ENCODE data around the gene CEACAM6. TPM values are rescaled to one million over a fixed set of nuclear protein-coding genes. Genes with fewer than 3 reads are reported as not detected.

Gene CEACAM6
- total and polyA plus RNA-seq, 9 of the 15 experiments (the other 6 are each of a cell fraction or from before 2014, with no cell fraction given): 0.24 TPM; not detected in 8

DNA sequence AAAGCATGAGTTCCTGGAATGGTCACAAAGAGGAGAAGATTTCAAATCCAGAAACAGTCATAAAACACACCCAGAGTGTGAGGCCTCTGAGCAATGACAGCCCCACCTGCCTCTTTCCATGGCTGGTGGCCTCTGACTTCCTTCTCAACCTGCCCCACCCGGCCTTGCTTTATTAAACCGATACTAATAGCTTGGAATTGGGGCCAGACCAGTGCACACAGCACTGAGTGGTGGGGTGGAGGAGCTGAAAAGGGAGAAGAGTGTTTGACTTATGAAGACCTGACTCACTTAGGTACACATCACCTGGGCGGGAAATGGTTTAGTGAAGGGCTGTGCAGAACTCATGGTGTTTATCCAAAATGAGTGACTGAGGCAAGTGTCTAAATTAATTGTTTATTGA, 20.7 kb upstream of the CEACAM6 start:
- intact Hi-C loops (cut with micrococcal nuclease): no loop called here
- DNase-seq (ENCODE audit: extremely low read depth in 1 of 4, low spot score in 3 of 4): no peak
- Histone ChIP-seq H3K9ac (ENCODE audit: insufficient read depth in 1 of 2, low read depth in 2 of 2, low read length in 2 of 2) (no peak overlapping the region), H3K27me3 (ENCODE audit: control insufficient read depth in 2 of 2, insufficient read depth in 2 of 2, low read length in 2 of 2) (peaks cover 6 to 8% of the 10 kb centered on the region in 2 experiments; a peak in 2 of 5 replicates), H3K36me3 (ENCODE audit: control insufficient read depth, insufficient read depth, low read length) (no peaks in the 10 kb centered on the region), H3K27ac (ENCODE audit: extremely low read depth, low read depth, low read length) (no peak overlapping the region), H2AFZ (ENCODE audit: low read depth, low read length) (no peak overlapping the region), H3K4me3 (no peak overlapping the region), H3K9me3 (replicated peaks; ENCODE audit: control insufficient read depth, insufficient read depth, low read depth, low read length) (no peaks in the 10 kb centered on the region), H3K9me1 (ENCODE audit: control insufficient read depth, insufficient read depth, low read length) (no peaks in the 10 kb centered on the region), H3K4me2 (ENCODE audit: insufficient read depth, low read length) (no peak overlapping the region), H4K20me1 (replicated peaks; ENCODE audit: control insufficient read depth, insufficient read depth, low read length) (no peaks in the 10 kb centered on the region), H3K79me2 (ENCODE audit: control insufficient read depth, insufficient read depth, low read length) (no peaks in the 10 kb centered on the region), H3K4me1 (replicated peaks in 1 of 2; ENCODE audit: control insufficient read depth in 2 of 2, insufficient read depth in 2 of 2, low read length in 2 of 2) (no peaks in the 10 kb centered on the region)
- no peak for ATAC-seq
- BruUV-seq (replicated peaks): no TSS peak
- FAIRE-seq: no peak
- 0% methylated on average over 3 of the region's 3 CpGs for WGBS (ENCODE audit: insufficient coverage, low coverage, missing lambda C conversion rate)
- ChIA-PET CTCF (ENCODE audit: low intra/inter-chr PET ratio) (no interaction called here), POLR2A (interaction anchor here (0.6 kb wide), 1 partner anchor 35 kb away, joined by 3 read pairs; no protein-coding TSS in a partner anchor)
- in situ Hi-C loops (cut with MboI): no loop called here
- TF ChIP-seq, protein P1, sequence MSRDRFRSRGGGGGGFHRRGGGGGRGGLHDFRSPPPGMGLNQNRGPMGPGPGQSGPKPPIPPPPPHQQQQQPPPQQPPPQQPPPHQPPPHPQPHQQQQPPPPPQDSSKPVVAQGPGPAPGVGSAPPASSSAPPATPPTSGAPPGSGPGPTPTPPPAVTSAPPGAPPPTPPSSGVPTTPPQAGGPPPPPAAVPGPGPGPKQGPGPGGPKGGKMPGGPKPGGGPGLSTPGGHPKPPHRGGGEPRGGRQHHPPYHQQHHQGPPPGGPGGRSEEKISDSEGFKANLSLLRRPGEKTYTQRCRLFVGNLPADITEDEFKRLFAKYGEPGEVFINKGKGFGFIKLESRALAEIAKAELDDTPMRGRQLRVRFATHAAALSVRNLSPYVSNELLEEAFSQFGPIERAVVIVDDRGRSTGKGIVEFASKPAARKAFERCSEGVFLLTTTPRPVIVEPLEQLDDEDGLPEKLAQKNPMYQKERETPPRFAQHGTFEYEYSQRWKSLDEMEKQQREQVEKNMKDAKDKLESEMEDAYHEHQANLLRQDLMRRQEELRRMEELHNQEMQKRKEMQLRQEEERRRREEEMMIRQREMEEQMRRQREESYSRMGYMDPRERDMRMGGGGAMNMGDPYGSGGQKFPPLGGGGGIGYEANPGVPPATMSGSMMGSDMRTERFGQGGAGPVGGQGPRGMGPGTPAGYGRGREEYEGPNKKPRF (IDR thresholded peaks at IDR 0.05; ENCODE audit: low read depth, low read length): no peak
- TF ChIP-seq, protein P2, sequence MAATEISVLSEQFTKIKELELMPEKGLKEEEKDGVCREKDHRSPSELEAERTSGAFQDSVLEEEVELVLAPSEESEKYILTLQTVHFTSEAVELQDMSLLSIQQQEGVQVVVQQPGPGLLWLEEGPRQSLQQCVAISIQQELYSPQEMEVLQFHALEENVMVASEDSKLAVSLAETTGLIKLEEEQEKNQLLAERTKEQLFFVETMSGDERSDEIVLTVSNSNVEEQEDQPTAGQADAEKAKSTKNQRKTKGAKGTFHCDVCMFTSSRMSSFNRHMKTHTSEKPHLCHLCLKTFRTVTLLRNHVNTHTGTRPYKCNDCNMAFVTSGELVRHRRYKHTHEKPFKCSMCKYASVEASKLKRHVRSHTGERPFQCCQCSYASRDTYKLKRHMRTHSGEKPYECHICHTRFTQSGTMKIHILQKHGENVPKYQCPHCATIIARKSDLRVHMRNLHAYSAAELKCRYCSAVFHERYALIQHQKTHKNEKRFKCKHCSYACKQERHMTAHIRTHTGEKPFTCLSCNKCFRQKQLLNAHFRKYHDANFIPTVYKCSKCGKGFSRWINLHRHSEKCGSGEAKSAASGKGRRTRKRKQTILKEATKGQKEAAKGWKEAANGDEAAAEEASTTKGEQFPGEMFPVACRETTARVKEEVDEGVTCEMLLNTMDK (IDR thresholded peaks at IDR 0.05; ENCODE audit: borderline replicate concordance, insufficient read depth, low read depth, low read length, poor library complexity, severe bottlenecking): no peak
- TF ChIP-seq YY1 (IDR thresholded peaks at IDR 0.05; ENCODE audit: borderline replicate concordance in 1 of 3, control insufficient read depth in 1 of 3, extremely low read depth in 1 of 3, insufficient read depth in 3 of 3, insufficient read length in 1 of 3, insufficient replicate concordance in 2 of 3, low read depth in 1 of 3, low read length in 2 of 3) (no peak), THRAP3 (IDR thresholded peaks at IDR 0.05; ENCODE audit: borderline replicate concordance) (no peak), NFE2L1 (tag; IDR thresholded peaks at IDR 0.05; ENCODE audit: borderline replicate concordance, low read depth) (no peak), RCOR1 (IDR thresholded peaks at IDR 0.05; ENCODE audit: borderline replicate concordance in 1 of 2, low read depth in 2 of 2, low read length in 2 of 2) (no peak), FIP1L1 (IDR thresholded peaks at IDR 0.05; ENCODE audit: low read depth, low read length, poor library complexity, severe bottlenecking) (no peak), ERF (CRISPR knock-in tag; IDR thresholded peaks at IDR 0.05) (no peak), HCFC1 (IDR thresholded peaks at IDR 0.05; ENCODE audit: low read depth, low read length) (no peak), HNRNPUL1 (IDR thresholded peaks at IDR 0.05; ENCODE audit: low read length) (no peak), BCL6 (CRISPR knock-in tag; IDR thresholded peaks at IDR 0.05) (no peak), ZNF764 (CRISPR knock-in tag; IDR thresholded peaks at IDR 0.05; ENCODE audit: low read depth) (no peak), ZNF79 (CRISPR knock-in tag; IDR thresholded peaks at IDR 0.05; ENCODE audit: low read depth) (no peak)
- TF ChIP-seq, protein P3, sequence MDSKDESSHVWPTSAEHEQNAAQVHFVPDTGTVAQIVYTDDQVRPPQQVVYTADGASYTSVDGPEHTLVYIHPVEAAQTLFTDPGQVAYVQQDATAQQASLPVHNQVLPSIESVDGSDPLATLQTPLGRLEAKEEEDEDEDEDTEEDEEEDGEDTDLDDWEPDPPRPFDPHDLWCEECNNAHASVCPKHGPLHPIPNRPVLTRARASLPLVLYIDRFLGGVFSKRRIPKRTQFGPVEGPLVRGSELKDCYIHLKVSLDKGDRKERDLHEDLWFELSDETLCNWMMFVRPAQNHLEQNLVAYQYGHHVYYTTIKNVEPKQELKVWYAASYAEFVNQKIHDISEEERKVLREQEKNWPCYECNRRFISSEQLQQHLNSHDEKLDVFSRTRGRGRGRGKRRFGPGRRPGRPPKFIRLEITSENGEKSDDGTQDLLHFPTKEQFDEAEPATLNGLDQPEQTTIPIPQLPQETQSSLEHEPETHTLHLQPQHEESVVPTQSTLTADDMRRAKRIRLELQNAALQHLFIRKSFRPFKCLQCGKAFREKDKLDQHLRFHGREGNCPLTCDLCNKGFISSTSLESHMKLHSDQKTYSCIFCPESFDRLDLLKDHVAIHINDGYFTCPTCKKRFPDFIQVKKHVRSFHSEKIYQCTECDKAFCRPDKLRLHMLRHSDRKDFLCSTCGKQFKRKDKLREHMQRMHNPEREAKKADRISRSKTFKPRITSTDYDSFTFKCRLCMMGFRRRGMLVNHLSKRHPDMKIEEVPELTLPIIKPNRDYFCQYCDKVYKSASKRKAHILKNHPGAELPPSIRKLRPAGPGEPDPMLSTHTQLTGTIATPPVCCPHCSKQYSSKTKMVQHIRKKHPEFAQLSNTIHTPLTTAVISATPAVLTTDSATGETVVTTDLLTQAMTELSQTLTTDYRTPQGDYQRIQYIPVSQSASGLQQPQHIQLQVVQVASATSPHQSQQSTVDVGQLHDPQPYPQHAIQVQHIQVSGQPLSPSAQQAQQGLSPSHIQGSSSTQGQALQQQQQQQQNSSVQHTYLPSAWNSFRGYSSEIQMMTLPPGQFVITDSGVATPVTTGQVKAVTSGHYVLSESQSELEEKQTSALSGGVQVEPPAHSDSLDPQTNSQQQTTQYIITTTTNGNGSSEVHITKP (IDR thresholded peaks at IDR 0.05; ENCODE audit: partially characterized antibody): no peak
